ENCODE results near the gene C1orf216.
A peak's percentile ranks its signal among the peaks of the same experiment; 100 is the strongest.
"Not testable (repeated sequence)": the region's sequence is repeated elsewhere in the genome, so short reads cannot be mapped to it uniquely, and the experiment has no call there.

The C1orf216 gene, protein sequence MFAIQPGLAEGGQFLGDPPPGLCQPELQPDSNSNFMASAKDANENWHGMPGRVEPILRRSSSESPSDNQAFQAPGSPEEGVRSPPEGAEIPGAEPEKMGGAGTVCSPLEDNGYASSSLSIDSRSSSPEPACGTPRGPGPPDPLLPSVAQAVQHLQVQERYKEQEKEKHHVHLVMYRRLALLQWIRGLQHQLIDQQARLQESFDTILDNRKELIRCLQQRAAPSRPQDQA

DNA sequence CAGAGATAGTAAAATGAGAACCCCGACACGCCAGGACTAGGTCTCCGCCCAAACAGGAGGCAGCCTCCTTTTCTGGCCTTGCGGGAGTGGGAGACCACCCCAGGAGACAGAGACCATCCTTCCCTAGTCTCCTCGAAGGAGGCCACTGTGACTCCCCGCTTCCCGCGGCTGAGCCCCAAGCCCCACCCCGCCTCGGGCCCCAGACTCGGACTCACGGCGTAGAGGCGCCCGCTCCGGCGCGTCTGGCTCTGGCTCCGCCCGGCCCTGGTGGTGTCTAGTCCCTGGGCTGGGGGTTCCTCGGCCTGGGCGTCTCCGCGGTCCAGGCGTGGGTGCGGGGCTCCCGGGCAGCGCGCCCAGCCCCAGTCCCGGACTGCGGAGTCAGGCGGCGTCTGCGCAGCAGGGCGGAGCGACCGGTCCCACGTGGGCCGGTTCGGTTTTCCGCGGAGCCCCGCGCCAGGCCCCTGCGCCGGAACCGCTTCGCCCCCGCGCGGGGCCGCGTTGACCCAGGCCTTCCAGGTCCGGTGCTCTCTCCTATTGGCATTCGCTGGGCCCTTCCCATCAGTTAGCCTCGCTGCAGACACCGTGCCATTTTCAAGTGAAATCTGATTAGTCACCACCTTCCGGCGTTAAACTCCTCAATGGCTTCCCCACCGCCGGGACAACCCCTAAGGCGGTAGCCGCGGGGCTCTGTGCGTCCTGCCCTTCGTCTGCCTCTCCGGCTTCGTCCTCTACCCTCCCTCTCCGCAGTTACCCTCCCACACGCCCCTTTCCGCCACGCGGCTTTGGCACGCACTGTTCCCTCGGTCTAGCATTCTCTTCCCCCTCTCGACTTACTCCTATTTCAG is at the start of gene C1orf216:
Gene C1orf216 (minus strand): TSS at position 393 of the 845 bp plus-strand sequence. CDS start 2,563 bp downstream, outside the sequence.
- peak; percentile 51 for DNase-seq (ENCODE audit: low read depth)

DNA sequence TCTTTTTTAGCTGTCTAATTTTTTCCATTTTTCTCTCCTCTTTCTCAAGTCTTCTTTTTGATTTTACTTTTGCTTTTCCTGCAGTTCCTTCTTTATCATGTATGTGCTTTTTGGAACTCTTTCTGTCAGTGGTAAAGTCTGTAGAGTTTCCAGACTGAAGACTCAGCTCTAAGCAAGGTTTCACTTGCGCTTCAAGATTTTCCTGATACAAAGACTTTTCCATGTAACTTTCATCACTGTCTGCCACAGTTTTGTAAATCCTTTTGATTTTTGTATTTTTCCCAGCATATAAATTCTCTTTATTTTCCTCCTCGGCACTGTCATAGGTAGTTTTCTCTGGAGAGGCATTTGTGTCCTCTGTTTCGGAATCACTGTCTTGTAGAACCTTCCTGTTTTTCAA is 45.6 kb upstream of the C1orf216 start:
- no peak for DNase-seq (ENCODE audit: low read depth)

DNA sequence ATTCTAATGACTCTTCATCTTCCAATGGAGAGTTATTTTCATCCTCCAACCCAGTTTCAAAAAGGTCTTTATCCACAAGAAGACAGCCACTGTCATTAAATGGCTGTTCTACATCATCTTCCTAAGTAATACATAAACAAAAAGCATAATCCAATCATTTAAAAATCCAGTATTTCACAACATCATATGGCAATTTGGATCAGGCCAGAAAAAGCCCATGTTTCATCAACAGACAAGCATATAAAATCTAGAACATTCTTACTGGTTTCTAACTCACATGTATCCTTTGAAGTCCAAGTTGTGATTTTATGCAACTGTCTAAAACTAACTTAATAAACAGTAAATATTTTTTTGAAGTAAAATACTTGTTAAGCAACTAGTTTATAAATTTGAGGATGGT is 44.5 kb upstream of the C1orf216 start:
- no peak for DNase-seq (ENCODE audit: low read depth)

DNA sequence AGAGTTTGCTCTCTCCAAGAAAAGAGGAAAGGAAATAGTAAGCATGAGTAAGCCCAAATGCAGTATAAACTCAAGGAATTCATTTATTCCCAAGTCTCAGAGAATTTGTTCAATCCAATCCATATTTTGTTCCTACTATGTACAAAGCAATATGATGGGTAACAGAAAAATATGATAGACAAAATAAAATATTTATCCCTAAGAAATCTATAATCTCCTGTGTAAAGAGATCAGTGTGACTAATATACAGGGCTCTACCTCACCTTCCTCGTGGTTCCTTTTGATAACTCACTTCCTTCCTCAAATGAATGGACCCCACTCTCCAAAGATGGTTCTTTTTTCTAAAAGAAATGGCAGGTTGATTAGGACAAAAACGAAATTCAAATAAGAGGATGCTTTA is 43.5 kb upstream of the C1orf216 start:
- DNase-seq (ENCODE audit: low read depth): no peak

DNA sequence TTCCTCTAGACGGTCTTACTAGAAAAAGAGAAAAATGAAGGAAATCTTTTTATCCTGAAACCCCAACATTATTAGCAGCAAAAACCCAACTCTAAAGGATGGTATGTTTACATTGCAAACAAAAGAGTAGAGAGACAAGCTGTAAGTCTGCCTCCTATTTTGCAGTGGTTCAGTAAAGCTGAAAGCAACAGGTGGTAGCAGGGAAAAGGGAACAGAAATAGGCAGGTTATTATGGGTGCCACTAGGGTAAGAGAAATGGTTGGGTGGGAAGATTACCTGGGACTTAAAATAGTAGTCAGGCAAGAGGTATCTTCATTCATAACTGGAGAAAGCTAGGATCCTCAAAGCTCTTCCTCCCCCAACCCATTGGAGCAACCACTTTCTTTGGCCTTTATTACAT is 37.4 kb upstream of the C1orf216 start:
- no peak for DNase-seq (ENCODE audit: low read depth)

DNA sequence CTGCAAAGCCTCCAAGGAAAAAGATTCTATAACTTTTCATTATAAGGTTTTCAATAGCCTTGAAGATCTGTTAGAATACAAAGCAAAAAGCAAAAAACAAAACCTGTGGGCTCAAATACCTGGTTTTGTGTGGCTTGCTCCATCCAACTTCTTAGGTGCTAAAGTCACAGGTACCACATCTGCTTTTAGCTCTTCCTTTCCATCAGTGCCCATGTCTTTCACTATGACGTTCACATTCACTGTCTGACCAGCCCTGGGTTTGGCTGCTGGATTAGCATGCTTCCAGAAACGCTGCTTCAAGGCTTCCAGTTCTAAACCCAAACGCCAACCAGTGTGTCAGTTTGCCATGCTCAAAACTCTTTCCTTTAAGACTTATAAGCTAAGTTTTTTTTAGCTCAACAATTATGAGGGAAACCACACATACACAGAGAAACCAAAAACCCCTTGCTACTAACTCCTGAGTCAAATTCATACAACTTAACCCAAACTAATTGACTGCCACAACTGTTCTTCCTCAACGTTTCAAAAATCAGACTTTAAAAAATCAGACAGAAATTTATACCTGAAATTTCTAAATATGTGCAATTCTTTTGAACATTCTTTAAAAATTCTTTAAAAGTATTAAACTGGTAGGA is 35.1 kb upstream of the C1orf216 start:
- DNase-seq (ENCODE audit: low read depth): no peak

DNA sequence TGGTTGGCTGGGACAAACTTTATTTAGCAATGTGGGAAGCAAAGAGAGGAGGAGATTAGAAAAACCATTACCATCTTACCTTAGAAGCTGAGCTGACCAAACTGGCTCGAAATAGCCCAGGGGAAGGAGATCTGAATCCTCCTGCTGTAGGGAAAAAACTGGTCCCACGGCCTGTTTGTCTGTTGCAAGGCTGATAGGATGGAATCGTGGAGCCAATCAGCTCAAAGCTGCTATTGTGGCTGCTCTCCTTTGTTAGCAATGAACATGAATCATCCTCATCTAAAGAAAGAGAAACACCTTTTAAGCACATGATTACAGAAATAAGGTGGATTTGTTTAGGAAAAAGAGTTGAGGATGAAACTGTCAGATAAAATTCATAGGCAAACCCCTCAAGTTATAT is 29.6 kb upstream of the C1orf216 start:
- no peak for DNase-seq (ENCODE audit: low read depth)

DNA sequence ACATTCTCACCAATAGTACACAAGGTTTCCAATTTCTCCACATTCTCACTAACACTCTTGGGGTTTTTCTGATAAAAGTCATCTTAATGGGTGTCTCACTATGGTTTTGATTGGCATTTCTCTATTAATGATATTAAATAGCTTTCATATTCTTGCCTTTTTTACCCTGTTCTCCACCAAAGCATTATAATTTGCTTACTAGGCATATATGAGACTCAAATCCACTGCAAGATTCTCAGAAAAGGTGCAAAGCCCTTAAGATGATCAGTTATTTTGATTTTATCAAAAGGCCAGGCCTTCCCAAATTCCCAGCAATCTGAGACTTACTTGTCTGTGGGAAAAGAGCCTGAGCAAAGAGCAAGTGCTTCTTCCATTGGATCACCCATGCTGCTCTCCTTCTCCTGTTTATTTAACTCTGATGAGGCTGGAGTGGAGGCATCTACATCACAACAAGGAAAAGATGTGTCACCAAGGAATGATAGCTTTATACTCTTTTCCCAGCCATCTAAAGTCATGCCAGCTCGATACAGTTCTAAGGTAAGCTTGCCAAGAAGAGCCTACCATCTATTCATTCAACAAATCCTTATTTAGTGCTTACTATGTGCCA is 26.5 kb upstream of the C1orf216 start:
- no peak for DNase-seq (ENCODE audit: low read depth)

DNA sequence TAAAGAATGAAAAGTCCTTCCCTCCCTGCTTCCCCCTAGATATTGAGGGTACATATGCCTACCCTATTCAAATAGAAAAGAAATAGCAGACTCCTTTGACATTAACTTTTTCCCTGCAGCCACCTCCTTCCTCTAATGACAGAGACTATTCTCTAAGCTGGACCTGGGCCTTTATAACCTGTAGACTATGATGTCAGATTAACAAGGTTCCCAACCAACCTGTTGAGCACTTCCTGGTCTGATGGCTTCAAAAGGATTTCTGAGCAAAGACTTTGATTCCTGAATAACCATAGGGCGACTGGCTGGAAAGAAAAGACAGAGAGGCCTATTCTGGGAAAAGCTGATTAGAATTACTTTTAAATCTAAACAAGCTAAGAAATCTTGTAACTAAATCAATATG is 18.4 kb upstream of the C1orf216 start:
- no peak for DNase-seq (ENCODE audit: low read depth)

DNA sequence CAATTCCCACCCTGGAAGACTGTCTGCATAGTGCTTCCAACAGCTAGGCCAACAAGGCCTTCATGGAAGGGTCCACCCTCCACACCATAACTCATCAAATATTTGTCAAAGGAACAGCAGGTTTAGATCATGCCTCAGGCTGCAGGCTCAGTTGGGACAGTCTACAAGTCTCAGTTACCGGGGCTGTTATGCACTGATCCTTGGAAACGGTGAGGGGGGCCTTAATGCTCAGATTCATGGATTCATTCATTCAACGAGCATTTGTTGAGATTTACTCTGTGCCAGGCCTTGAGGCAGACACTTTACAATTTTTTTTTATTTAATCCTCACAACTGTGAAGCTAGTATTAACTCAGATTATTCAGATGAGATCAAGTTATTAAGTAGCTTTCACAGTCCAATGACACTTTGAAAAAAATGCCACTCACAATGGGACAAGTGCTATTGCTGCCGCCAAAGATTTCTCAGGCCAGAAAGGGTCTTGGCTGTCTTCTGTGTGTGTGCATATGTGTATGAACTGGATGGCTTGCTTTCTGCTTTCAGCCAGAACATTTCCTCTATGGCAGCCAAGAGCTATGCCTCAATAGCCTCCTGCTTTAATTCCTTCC is 8.9 kb upstream of the C1orf216 start:
- DNase-seq (ENCODE audit: low read depth): no peak

DNA sequence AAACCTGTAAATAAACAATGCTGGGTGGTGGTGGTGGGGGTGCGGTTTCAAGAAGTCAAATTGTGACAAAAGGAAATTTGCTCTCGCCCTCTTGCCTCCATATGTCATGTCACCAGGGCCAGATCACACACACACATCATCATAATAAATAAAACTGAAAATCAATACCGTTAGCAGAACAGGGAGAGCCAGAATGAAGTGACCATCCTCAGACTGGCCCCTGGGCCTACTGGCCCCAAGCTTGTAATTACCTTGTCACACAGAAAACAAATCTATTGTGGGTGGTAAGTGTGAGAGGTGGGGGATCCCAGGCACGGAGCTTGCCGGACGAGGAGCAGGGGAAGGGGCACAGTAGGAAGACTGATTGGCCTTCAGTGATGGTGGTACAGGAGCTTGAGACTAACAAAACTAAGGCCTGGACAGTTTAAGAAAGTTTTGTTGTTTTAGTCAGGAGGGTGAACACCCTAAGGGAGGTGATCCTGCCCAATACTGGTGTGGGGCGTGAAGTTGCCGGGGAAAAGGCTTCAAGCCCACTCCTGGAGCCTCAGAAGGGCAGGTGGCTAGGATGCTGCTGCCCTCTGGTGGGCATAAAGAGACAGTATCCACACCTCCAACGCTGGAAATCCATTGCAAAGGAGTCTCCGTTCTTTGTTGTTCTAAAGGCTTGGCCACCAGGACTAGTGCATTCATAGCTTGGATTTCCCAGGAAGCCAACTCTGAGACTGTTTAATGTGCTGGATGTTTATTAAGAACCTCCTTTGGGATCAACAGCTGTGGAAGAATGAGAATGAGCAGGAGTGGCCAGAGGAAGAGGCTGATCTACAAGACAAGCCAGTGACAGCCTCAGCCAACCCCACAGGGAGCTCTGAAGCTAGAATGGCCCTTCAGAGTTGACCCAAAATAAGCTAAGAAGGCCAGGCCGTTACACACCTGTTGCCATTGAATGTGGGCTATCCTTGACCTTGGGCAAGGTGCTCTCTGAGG is 8.1 kb upstream of the C1orf216 start:
- no peak for DNase-seq (ENCODE audit: low read depth)

DNA sequence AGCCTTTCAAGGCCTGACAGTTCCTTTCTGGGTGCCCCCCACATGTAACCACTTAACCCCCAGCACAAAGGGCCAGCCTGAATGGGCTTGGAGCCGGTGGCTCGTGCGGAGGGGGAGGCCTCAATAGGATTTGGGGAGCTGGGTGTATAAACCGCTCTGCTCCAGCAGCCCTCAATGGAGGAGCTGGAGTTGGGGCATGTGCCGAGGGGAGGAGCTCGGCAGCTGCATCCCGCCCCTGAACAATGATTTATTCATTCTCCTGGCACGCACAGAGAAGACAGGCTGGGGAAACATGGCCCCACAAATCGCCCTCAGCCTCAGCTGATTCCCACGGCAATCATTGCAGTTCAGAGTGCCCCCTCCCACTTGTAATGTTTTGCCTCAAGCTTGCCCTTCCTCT is 6.9 kb upstream of the C1orf216 start:
- no peak for DNase-seq (ENCODE audit: low read depth)

DNA sequence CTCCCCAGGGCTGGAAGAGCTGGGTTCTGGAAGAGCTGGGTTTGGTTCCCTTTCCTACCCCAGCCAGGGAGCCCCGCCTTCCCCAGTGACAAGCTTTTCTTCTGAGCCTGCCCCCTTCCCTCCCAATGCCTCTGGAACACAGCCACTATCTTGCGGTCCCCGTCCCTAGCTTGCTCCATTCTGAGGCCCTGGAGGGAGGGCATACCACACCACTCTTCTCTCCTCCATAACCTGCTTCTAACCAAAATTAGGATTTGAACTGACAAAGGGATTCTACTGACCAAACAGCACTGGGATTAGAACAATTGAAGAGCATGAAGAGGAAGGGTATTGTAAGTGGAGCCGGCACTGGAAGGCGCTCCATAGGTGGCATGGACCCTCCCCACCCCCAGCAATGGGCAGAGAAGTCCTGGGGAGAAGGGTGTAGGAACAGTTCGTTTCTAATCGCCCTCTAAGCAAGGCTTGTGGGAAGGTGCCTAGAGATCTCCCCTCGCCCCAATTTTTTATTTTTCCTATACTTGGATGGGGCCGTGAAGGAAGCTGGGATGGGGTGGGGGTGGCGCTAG is 690 bp downstream of the C1orf216 start:
- DNase-seq (ENCODE audit: low read depth): no peak

DNA sequence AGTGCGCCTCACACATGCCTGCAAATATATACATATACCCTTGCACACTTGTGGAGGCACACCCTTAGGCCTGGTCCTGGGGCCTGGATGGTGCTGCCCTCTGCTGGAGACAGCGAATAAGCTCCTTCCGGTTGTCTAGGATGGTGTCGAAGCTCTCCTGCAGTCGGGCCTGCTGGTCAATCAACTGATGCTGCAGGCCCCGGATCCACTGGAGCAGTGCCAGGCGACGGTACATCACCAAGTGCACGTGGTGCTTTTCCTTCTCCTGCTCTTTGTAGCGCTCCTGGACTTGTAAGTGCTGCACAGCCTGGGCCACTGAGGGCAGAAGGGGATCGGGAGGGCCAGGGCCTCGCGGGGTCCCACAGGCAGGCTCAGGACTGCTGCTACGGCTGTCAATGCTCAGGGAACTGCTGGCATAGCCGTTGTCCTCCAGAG is 3.1 kb downstream of the C1orf216 start:
- DNase-seq (ENCODE audit: low read depth): peak; percentile 44

DNA sequence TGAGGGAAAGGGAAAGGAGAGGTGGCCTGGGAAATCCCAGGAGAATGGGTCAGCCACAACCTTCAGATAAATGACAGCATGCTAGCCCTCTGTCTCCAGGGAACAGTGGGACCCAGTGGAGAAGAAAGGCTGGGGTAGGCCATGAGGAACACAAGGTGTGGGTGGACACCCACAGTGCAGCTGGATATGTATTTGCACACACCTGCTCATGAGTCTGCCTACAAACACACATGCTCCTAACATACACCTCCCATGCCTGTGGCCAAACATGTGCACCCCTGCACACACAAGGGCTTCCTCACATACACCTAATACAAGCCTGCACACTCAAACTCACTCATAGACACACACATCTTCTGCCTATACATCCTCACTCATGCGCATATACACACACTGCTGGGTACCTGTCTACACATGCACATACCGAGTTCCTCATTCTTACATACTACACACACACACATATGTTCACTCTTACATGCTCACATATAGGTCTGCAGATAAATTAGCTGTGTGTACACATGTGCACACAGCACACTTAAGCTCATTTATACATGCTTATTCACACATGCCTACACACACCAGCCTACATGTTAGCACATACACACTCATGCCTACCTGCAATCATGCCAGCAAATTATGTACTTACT is 3.6 kb downstream of the C1orf216 start:
- DNase-seq (ENCODE audit: low read depth): no peak

DNA sequence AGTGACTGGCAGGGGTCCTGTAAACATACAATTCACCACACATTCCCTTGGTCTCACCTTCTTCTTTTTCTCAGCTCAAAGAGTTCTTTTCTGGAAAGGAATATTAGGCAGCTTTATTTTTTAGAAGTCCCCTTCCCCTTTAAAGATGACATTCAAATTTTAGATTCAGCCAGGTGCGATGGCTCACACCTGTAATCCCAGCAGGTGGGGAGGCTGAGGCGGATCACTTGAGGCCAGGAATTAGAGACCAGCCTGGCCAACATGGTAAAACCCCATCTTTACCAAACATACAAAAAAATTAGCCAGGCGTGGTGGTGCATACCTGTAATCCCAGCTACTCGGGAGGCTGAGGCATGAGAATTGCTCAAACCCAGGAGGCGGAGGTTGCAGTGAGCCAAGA is 7.6 kb downstream of the C1orf216 start:
- not testable (repeated sequence) for DNase-seq (ENCODE audit: low read depth)

DNA sequence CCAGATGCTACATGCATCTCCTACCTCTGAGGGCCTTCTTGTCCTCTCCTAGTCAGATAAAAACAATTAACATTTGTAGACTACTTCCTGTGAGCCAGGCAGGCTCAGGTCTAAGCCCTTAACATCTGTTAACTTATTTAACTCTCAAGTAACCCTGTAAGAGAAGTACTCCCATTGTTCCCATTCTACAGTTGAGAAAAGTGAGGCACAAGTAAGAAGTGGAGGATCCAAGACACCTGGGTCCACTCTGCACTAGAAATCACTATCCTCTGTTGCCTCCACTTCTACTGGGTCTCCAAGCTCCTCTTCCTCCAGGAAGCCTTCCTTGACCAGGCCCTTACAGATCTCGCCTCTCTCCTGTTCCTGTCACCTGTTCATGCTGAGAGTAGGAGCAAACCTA is 9.7 kb downstream of the C1orf216 start:
- no peak for DNase-seq (ENCODE audit: low read depth)

DNA sequence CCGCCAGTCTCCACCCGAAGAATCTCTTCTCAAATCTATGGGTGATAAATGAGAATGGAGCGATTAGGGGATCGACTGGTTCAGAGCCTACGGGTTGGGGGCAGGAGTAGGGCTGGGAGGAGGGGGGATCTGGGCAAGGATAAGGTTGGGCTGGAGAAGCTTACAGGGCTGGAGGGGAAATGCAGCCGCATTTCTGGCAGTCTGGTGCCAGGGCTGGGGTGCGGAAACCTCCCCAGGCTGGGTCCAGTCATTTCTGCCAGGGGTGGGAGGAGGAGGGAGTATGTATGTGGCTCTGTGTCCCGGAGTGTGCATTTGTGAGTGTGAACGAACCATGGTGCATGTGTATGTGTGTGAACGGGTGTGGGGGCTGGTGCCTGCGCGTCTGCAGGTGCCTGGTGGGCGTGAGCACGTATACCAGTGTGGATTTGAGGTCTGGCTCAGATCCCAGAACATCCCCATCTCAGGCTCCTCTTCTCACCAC is 10.2 kb downstream of the C1orf216 start:
- no peak for DNase-seq (ENCODE audit: low read depth)

DNA sequence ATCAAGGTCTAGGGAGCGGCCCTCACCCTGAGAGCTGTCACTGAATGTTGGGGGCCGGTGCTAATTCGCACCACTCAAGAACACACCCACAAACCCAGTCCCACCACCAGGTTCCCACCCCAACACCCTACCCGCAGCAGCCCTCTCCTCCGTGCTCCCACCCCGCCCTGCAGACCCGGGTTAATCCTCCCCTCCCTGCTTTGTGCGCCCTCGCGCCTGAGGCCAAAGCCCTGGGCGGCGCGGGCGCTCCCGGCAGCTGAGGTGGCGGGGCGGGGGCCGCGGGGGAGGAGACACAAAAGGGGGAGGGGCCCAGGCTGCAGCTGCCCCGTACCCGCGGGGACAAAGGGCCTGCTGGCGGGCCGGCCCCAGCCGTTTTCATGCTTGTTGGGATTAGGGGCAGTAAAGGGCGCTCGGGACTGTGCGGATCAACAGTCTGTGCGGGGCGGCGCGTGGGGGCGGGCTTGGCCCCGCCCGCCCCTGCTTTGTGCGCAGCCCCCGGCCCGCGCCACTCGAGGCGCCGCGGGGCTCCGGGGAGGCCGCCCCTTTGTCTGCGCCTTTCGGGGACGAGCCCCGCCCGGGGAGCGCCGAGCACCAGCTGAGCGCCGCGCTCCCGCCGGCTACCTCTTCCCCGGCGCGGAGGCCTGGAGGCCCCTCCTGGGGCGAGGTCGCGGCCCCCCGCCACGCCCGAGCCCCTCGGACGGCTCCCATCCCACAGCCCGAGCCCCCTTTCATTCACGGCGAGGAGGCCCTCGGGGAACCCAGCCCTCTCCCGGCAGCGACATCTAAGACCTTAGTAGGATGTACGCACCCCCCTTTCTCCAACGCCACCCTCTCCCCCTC is 10.9 kb downstream of the C1orf216 start:
- DNase-seq (ENCODE audit: low read depth): no peak
